ENCODE data around the gene TBC1D8.

Gene TBC1D8

GRCh38 chr2:101161658-101162057, 10.5 kb upstream of the TBC1D8 start:
- no peak for DNase-seq

DNA sequence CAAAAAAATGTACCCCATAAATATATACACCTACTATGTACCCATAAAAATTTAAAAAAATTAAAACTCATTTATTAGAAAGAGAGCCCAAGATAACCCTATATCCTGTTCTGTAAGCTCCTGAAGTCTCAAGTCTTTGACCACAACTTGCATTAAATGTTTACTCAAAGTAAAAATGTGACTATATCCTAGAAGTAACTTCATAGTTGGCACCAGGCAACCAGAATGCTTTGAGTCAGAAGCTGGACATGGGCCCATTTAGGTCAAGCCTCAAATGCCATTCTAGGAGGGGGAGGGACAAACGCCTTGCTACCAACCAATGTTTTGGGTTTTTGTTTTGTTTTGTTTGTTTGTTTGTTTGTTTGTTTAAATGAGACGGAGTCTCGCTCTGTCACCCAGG, 9.3 kb upstream of the TBC1D8 start:
- DNase-seq: no peak

DNA sequence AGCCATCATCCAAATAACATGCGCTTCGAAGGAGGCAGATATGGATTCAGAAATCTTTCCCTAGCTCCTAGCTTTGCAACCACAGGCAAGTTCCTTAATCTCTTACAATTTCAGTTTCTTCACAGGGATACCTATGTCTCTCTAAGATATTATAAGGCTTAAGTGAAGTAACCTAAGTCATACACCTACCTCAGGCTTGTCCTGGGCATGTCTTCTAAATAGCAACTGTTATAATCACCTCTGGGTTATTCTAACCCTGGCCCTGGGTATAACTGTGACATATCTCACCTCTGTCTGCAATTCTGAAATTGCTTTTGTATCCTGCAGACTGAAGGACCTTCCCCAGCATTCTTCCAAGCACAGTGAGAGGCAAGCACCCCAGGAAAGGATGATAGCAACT, 8.3 kb upstream of the TBC1D8 start:
- no peak for DNase-seq

DNA sequence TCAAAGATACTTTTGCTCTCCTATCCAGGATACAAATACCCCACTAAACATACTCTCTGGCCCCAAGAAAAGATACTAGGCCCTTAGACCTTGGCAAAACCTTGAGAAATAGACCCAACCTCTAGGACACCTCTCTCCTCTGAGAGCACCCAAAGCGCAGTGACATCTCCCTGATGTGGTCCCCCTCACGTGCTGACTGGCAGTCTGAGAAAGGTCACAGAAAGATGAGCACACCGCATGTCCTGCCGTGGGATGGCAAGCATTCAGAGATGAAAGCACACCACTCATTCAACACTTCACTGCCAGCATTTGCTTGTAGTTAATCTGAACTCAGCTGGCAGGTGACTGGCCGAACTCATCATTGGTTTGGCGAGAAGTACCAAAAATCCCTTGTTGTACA, 6.1 kb upstream of the TBC1D8 start:
- DNase-seq: no peak

- no peak for DNase-seq
These were observed 2.6 kb upstream of the TBC1D8 start for GRCh38 chr2:101153787-101154186.

DNA sequence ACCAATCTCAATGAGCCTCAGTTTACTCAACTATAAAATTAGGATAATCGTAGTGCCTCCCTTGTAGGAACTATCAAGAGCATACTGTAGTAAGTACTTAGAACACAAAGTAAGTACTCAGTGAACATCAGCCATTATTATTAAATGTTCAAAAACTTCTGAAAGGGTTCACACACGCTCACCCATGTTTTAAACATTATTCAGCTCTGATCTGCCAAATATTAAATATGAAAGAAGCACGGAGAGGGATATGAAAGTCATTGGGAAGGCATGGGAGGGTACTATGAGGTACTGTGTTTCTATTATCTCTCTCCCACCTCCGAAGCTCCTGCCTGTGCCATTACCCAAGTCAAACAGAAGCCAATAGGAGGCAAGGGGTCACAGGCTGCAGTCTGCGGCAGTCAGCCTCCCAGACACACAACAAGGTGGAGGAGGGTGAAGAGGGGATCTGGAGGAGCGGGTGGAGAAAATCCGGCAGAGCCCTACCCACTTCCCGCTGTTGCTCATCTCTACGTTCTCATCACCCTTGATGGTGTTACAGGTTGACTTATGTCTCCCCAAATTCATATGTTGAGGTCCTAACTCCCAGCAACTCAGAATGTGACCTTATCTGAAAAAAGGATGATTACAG, 2.0 kb upstream of the TBC1D8 start:
- DNase-seq: no peak

DNA sequence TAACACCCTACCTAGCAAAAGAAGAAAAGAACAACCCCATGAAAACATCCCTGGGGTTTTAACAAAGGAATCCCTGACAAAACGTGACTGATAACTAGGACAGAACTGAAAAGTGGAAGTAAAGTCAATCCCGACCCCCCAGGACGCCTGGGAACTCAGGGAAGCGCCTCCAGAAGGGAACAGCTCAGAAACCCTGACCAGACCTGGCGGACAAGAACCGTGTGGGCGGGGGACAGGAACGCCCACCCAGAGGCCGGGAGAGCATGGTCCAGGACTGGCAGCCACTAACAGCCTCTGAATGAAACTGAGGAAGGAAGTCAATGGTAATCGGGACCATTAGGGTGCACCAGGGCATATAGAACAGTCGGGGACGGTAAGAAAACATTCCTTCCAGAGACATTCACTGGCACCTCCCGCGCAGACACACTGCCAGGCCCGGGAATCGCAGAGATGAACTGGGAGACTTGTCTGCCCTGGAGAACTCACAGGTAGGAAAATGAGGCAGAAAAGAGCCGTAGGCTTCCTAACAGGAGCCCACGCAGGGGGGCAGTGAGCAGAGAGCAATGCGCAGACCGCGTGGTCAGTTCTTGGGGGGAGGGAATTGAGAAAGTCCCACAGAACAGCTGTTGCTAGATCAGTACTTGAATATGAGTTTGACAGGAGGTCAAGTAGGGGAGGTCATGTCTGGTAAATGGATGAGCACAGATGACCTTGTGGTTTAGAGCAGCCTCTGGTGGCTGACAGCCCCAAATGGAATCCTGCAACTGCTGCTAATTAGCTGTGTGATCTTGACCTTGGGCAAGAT, 1.3 kb upstream of the TBC1D8 start:
- peak; percentile 87 for DNase-seq

- DNase-seq: peak; percentile 25
These were observed 683 bp upstream of the TBC1D8 start for GRCh38 chr2:101151859-101152271.

DNA sequence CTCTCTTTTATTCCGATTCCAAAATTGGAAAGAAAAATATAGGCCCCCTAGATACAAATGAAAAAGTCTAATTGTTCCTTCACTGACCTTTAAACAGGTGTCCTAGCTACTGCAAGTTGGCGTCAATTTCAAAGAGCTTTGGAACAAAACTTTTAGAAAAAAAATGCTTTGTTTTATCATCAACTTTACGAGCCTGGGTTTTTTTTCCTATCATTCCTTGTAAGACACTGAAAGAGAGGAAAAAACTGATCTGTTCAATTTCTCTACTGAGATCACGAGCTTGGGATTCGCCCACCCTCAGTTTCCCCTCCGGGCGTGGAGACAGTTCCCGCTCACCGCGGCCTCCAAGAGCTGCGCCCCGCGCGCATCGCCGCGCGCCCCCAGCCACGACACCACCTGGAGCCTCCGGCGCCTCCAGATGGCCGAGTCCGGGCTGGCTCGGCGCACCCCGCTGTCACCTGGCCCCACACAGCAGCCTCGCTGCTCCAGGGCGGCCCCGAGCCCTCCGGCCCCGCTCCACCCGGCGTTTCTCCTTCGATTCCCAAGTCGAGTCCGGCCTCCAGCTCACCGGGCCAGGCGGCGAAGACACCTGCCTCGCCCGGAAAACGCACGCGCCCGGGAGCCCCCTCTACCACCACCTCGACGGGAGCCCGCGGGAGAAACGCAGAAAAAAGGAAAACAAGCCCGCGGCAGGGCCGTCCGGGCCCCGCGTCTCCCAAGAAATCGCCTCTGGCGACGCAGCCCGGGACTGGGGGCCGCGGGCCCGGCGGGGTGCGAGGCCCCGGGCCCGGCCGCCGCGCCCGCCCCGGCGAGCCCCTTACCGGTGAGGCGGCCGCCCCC, 656 bp downstream of the TBC1D8 start:
- peak; percentile 30 for DNase-seq

DNA sequence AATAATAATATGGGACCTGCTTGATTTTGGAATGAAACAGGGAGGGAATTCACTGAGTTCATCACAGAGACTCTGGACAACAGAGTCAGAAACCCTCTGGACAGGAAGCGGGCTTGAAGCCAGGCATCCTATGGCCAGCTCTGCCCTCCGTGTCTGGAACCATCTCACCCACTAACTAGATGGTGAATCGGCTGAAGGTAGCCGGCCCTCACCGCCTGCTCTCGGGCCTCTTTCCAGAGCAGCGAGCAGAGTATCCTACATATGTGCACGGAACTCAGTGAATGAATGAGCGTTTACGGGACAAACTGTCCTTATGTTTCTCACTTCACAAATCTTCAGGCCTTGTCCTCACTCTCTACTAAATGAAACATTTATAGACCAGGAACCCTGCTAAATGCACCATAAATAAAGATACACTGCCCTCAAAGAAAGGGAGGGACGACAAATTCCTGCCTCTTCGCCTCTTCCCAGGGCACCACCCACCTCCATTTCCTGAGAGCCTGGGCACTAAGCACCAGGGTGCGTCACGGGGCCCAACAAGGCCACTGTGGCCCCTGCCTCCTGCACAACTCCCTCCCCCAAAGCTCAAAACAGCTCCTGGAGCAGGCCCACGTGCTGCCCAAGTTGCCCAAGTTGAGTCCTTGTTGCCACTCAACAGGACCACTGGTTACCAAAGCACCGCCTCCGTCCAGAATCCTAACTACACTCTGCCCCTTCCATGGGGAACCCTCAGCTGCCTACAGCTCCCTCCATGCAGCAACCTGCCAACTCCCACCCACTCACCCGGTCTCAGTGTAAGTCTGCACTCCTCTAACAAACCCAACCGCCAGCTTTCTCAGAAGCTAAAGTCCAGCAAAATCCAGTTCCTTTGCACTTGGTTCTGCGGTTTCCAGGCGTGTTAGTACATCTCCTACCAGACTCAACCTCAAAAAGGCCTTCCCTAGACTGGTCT, 1.7 kb downstream of the TBC1D8 start:
- peak; percentile 5 for DNase-seq

GRCh38 chr2:101148777-101149176, 2.4 kb downstream of the TBC1D8 start:
- no peak for DNase-seq

DNA sequence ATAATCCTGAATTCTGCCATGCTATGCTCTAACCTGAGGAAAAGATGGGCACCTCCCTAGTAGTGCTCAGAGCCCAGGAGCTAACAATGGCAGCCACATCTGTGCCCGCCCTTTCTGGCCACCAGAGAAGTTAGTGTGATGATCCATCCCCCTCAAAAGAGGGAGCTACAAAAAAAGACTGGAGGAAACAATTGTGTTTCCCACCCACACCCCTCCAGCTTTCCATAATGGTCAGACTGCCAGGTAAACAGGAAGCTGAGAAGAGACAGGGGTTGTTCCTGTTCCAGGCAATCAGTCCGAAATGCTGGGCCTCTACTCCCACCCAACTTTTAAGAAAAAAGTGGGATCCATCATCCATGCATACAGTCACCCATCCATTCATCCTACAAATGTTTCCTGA, 3.2 kb downstream of the TBC1D8 start:
- DNase-seq: no peak

DNA sequence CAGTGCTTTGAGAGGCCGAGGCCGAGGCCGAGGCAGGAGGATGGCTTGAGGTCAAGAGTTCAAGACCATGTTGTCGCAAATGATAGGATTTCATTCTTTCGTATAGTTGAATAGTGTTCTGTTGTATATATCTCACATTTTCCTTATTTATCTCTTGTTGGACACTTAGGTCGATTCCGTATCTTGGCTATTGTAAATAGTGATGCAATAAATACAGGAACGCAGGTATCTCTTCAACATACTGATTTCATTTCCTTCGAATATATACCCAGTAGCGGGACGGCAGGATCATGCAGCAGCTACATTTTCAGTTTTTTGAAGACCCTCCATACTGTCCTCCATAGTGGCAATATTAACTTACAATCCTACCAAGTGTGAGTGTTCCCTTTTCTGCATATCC, 4.1 kb downstream of the TBC1D8 start:
- no peak for DNase-seq

GRCh38 chr2:101146535-101146934, 4.6 kb downstream of the TBC1D8 start:
- no peak for DNase-seq

DNA sequence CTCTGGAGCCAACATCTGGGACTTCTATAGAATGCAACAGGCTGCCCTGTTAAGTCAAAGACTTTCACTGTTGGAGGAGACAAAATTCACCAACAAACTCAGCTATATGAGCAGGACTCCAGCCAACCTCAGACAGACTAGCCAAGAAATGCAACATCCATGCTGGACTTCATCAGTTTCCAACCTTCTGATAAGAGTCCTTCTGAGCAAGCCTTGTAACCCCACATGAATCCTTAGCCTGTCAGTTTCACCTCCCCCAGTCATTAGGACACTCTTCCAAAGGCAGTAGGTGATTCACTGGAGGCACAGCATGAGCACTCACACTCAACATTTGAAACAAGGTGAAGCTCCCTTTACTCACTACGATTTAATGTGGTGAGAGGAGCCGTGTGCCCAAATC, 5.8 kb downstream of the TBC1D8 start:
- no peak for DNase-seq

- no peak for DNase-seq
These were observed 9.0 kb downstream of the TBC1D8 start for GRCh38 chr2:101142163-101142562.

DNA sequence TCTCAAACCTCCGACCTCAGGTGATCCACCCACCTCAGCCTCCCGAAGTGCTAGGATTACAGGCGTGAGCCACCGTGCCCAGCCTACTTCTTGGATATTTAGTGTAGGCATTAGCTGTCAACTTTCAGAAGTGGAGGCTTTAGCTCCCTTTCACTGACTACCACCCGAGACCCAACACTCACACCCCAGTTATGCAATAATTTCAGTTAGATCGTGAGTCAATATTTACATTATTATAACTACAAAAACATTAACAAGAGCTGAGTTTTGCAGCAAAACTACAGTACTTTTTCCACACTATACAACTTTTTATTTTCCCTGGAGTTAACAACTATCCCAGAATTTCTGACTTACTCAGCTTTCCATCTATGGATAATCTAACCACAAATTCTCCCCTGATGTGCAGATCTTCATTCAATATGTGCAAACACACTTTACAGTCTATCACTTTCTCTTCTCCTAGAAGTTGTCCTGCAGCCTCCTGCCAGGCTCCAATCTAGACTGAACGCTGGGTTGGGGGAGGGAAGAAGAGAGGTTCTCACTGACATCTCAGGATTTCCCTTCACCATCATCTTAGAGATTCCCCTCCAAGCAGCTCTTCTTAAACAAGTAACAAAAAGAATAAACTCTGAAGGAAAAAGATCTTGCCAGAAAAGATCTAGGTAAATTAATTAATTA, 10.1 kb downstream of the TBC1D8 start:
- no peak for DNase-seq

DNA sequence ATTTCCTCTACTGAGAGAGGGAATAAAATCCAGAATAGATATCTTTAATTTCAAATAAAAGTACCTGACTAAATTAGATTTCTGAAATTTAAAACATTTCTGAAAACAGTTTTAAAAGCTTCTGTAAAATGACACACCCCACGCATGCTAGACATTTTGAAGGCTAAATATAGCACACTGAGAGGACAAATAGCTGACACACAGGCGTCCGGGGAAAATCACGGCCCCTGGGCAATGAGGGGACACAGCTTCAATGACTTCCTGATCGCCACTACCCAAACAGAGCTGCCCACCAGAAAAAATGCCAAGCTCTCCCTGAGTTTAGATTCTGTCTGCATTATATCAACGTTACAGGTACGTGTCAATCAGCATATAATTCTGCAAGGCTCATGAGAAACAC, 10.9 kb downstream of the TBC1D8 start:
- no peak for DNase-seq

DNA sequence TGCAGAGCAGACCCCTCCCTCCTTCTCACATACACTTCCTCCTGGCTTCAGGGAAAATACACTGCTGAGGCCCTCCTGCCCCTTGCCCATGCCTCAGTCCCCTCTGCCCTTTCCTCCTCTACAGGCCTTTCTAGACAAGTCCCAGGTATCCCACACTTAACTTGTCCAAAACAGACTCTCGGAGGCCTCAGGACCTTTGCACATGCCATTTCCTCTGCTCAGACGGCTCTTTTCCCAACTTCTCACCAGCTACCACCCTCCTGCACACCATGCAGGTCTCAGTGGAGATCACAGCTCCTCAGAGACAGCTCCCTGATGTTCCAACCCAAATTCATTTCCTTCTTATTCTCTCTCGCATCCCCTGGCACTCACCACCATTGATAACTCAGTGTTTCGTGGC, 11.7 kb downstream of the TBC1D8 start:
- no peak for DNase-seq

DNA sequence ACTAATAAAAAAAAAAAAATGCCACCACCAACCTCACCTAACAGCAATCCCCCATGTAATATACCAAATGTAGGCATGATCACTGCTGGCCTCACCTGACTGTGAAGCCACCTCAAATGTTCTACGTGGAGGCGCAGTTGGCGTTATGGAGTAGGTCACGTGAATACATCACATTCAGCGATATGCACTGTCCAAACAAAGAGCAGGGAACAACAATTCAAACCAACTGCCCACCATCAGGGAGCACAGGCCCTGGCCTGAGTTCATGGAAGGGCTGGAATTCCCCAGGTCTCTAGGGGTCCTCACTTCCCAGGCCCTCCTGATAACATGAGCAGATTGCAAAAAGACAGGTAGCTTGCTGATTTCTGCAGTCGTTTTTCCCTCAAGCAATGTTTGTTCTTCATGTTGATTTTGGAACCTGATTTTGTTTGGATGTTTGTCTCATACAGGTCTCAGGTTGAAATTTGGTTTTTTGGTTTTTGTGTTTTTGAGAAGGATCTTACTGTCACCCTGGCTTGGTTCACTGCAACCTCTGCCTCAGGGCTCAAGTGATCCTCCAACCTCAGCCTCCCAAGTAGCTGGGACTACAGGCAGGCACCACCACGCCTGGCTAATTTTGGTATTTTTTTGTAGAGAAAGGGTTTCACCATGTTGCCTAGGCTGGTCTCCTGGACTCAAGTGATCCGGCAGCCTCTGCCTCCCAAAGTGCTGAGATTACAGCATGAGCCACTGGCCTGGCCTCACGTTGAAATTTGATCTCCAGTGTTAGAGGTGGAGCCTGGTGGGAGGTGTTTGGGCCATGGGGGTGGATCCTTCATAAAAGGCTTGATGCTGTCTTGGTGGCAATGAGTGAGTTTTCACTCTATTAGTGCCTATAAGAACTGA, 15.5 kb downstream of the TBC1D8 start:
- no peak for DNase-seq
